GM19351 (cell line): ENCODE results near the gene BARX1.
"Not testable (repeated sequence)": the region's sequence is repeated elsewhere in the genome, so short reads cannot be mapped to it uniquely, and the experiment has no call there.

Source experiments
- ATAC-seq: cut with Tn5 transposase; IDR thresholded peaks from one replicate; pipeline ENCODE4 v1.9.1; 2021; ENCODE audit warnings: mild to moderate bottlenecking, moderate library complexity; ENCODE audit not compliant: unreplicated experiment

BARX1 gene

GRCh38 chr9:93952784-93953495, 2.2 kb downstream of the BARX1 start:
- ATAC-seq, result no peak

GRCh38 chr9:93952119-93952783, 2.9 kb downstream of the BARX1 start:
- no peak for ATAC-seq

GRCh38 chr9:93951655-93952118, 3.5 kb downstream of the BARX1 start:
- ATAC-seq, result no peak

GRCh38 chr9:93950619-93951601, 4.2 kb downstream of the BARX1 start:
- no peak for ATAC-seq

GRCh38 chr9:93949694-93950449, 5.3 kb downstream of the BARX1 start:
- no peak for ATAC-seq

- ATAC-seq, result no peak
Measured at GRCh38 chr9:93949073-93949693, 6.0 kb downstream of the BARX1 start.

- ATAC-seq, result no peak
Measured at GRCh38 chr9:93948441-93949072, 6.6 kb downstream of the BARX1 start.

- ATAC-seq, result no peak
Measured at GRCh38 chr9:93947409-93948070, 7.6 kb downstream of the BARX1 start.

GRCh38 chr9:93946338-93946712, 8.8 kb downstream of the BARX1 start:
- no peak for ATAC-seq

- ATAC-seq, result no peak
Measured at GRCh38 chr9:93945400-93946337, 9.5 kb downstream of the BARX1 start.

- ATAC-seq, result no peak
Measured at GRCh38 chr9:93944011-93944410, 11.1 kb downstream of the BARX1 start.

- no peak for ATAC-seq
Measured at GRCh38 chr9:93942161-93942560, 13.0 kb downstream of the BARX1 start.

GRCh38 chr9:93941493-93941892, 13.7 kb downstream of the BARX1 start:
- ATAC-seq, result no peak

- ATAC-seq, result no peak
Measured at GRCh38 chr9:93940951-93941350, 14.2 kb downstream of the BARX1 start.

GRCh38 chr9:93939589-93939988, 15.6 kb downstream of the BARX1 start:
- not testable (repeated sequence) for ATAC-seq

GRCh38 chr9:93937193-93937592, 18.0 kb downstream of the BARX1 start:
- no peak for ATAC-seq

GRCh38 chr9:93931905-93932304, 23.2 kb downstream of the BARX1 start:
- no peak for ATAC-seq

- ATAC-seq, result no peak
Measured at GRCh38 chr9:93930070-93930469, 25.1 kb downstream of the BARX1 start.
